HepG2 (cell line): ENCODE measurements around the gene CCDC167. TPM values are rescaled to one million over a fixed set of nuclear protein-coding genes. Genes with fewer than 3 reads are reported as not detected.

ENCODE experiments used
- ATAC-seq: fragments of 200-7000 bp; cut with Tn5 transposase; 3 replicates; pipeline ENCODE4 v1.9.1; 2020; ENCODE audit warnings: mild to moderate bottlenecking, moderate library complexity
- BruUV-seq: library from RNA; stranded (reverse); fragments of 400-500 nt; replicated peaks from 2 replicates; lab custom pipeline; 2021; lab: Mats Ljungman, UMichigan
- CTCF ChIA-PET: fragments of 300-600 bp; formaldehyde crosslinking; extraction: SDS; loops from one replicate; lab custom pipeline; 2021; ENCODE audit warnings: low total read pairs, inconsistent platforms, low intra/inter-chr PET ratio; lab: Yijun Ruan, JAX
- POLR2A ChIA-PET: fragments of 350-600 bp; sonication (Branson Sonifier 250); formaldehyde crosslinking; loops from one replicate; lab custom pipeline; 2020; ENCODE audit warnings: antibody characterized with exemption, inconsistent platforms; lab: Yijun Ruan, JAX
- DNase-seq: peaks from one replicate; pipeline ENCODE4 v3.0.0-alpha.2; 2015; ENCODE audit warnings: low spot score
- FAIRE-seq: peaks from 3 replicates; lab custom pipeline; 2011; peaks lifted over from hg19 to GRCh38; lab: Jason Lieb, UNC
- H2AFZ ChIP-seq: one replicate; pipeline ENCODE4 v1.6.1; 2011; ENCODE audit warnings: low read length, inconsistent platforms
- H3K27ac ChIP-seq: fragments of 300-600 bp; 3 replicates; pipeline ENCODE4 v1.8.0; 2011; ENCODE audit warnings: mixed run types, mild to moderate bottlenecking, mixed read lengths, low read length, inconsistent platforms; ENCODE audit not compliant: insufficient read depth; ENCODE audit errors: extremely low read length
- H3K27me3 ChIP-seq, 2 experiments: fragments of 200-600 bp in 1 of 2; 2 replicates in 1 of 2; 3 replicates in 1 of 2; pipeline versions ENCODE4 v1.6.0 to v1.8.0; 2011; ENCODE audit warnings: low read length in 2 of 2, mild to moderate bottlenecking in 2 of 2, moderate library complexity in 2 of 2, inconsistent platforms in 1 of 2; ENCODE audit not compliant: insufficient read depth in 2 of 2, control insufficient read depth in 1 of 2
- H3K36me3 ChIP-seq, 2 experiments: fragments of 200-600 bp in 1 of 2; replicated peaks in 1 of 2; 2 replicates in 1 of 2; 3 replicates in 1 of 2; pipeline versions ENCODE4 v1.5.1 to v1.8.0; 2011; ENCODE audit warnings: low read length in 2 of 2, inconsistent platforms in 1 of 2; ENCODE audit not compliant: insufficient read depth in 2 of 2, control insufficient read depth in 1 of 2
- H3K4me1 ChIP-seq: 2 replicates; pipeline ENCODE4 v1.5.1; 2012; ENCODE audit warnings: low read length, inconsistent platforms; ENCODE audit not compliant: insufficient read depth
- H3K4me2 ChIP-seq: 2 replicates; pipeline ENCODE4 v1.6.0; 2011; ENCODE audit warnings: low read depth, low read length, inconsistent platforms
- H3K4me3 ChIP-seq, 3 experiments: fragments of 200-600 bp in 1 of 3; sonication (generic), shearing (Covaris generic) in 1 of 3; replicated peaks in 1 of 3; 2 replicates each; pipeline ENCODE4 v1.5.1; 2011 to 2016; ENCODE audit warnings: low read length in 3 of 3, inconsistent platforms in 2 of 3, low read depth in 2 of 3, mild to moderate bottlenecking in 2 of 3, control low read depth in 1 of 3, mixed read lengths in 1 of 3; ENCODE audit not compliant: insufficient read depth in 1 of 3
- H3K79me2 ChIP-seq: one replicate; pipeline ENCODE4 v1.6.1; 2011; ENCODE audit warnings: low read length, inconsistent platforms; ENCODE audit not compliant: insufficient read depth
- H3K9ac ChIP-seq: 2 replicates; pipeline ENCODE4 v1.6.0; 2011; ENCODE audit warnings: mild to moderate bottlenecking, low read depth, low read length, inconsistent platforms; ENCODE audit not compliant: insufficient read depth
- H3K9me3 ChIP-seq: 2 replicates; pipeline ENCODE4 v1.5.1; 2012; ENCODE audit warnings: mild to moderate bottlenecking, low read length
- H4K20me1 ChIP-seq: 2 replicates; pipeline ENCODE4 v1.6.0; 2011; ENCODE audit warnings: inconsistent platforms, mild to moderate bottlenecking, low read length, moderate library complexity; ENCODE audit not compliant: insufficient read depth
- CBX1 ChIP-seq: IDR thresholded peaks from one replicate; pipeline ENCODE4 v1.6.1; 2016; ENCODE audit warnings: antibody characterized with exemption, low read depth
- CBX5 ChIP-seq: sonication (generic); formaldehyde crosslinking; IDR thresholded peaks from 2 replicates; pipeline ENCODE4 v1.4.0; 2020; ENCODE audit warnings: missing genetic modification reagents, borderline replicate concordance
- DRAP1 ChIP-seq: IDR thresholded peaks from 2 replicates; pipeline ENCODE4 v1.6.1; 2016; ENCODE audit warnings: missing genetic modification reagents, missing compliant biosample characterization
- GPBP1L1 ChIP-seq: sonication (generic); formaldehyde crosslinking; IDR thresholded peaks from 2 replicates; pipeline ENCODE4 v1.5.0; 2020; ENCODE audit warnings: mild to moderate bottlenecking, missing genetic modification reagents
- HES4 ChIP-seq: sonication (generic); formaldehyde crosslinking; IDR thresholded peaks from 2 replicates; pipeline ENCODE4 v1.9.0; 2021; ENCODE audit warnings: mild to moderate bottlenecking, missing genetic modification reagents, borderline replicate concordance
- HNRNPK ChIP-seq: fragments of 200-400 bp; formaldehyde crosslinking; IDR thresholded peaks from 2 replicates; pipeline ENCODE4 v1.6.1; 2018; ENCODE audit warnings: low read length, low read depth, moderate library complexity, mild to moderate bottlenecking; ENCODE audit not compliant: poor library complexity, severe bottlenecking
- HNRNPUL1 ChIP-seq: fragments of 200-400 bp; formaldehyde crosslinking; IDR thresholded peaks from 2 replicates; pipeline ENCODE4 v1.6.1; 2017; ENCODE audit warnings: low read depth, mild to moderate bottlenecking, low read length, moderate library complexity
- HOXD1 ChIP-seq: sonication (generic); formaldehyde crosslinking; IDR thresholded peaks from 2 replicates; pipeline ENCODE4 v1.5.0; 2020; ENCODE audit warnings: missing genetic modification reagents
- MBNL3 ChIP-seq: fragments of 250-450 bp; sonication (Bioruptor Pico); conservative IDR thresholded peaks from 2 replicates; pipeline ENCODE4 v1.8.0; 2022; ENCODE audit warnings: mild to moderate bottlenecking, inconsistent platforms
- NCOR1 ChIP-seq: fragments of 200-600 bp; sonication (generic); IDR thresholded peaks from 2 replicates; pipeline ENCODE4 v1.7.0; 2017; ENCODE audit warnings: antibody characterized with exemption, low read length, borderline replicate concordance
- NFE2 ChIP-seq: sonication (generic); formaldehyde crosslinking; IDR thresholded peaks from 2 replicates; pipeline ENCODE4 v1.4.0; 2020; ENCODE audit warnings: missing genetic modification reagents
- PCBP2 ChIP-seq: fragments of 200-400 bp; formaldehyde crosslinking; optimal IDR thresholded peaks from 2 replicates; pipeline ENCODE3; 2018; ENCODE audit warnings: low read length, low read depth; ENCODE audit not compliant: poor library complexity, severe bottlenecking
- PHF21A ChIP-seq: sonication (generic); formaldehyde crosslinking; IDR thresholded peaks from 2 replicates; pipeline ENCODE4 v1.5.0; 2020; ENCODE audit warnings: mild to moderate bottlenecking, missing genetic modification reagents
- ZNF251 ChIP-seq: sonication (generic); formaldehyde crosslinking; IDR thresholded peaks from 2 replicates; pipeline ENCODE4 v1.9.0; 2021; ENCODE audit warnings: mild to moderate bottlenecking, missing genetic modification reagents
- ZNF382 ChIP-seq: sonication (generic); formaldehyde crosslinking; IDR thresholded peaks from 2 replicates; pipeline ENCODE4 v1.5.0; 2020; ENCODE audit warnings: missing genetic modification reagents, mild to moderate bottlenecking, borderline replicate concordance
- ZNF484 ChIP-seq: sonication (generic); formaldehyde crosslinking; IDR thresholded peaks from 2 replicates; pipeline ENCODE4 v1.5.1; 2020; ENCODE audit warnings: mild to moderate bottlenecking, low read depth, missing genetic modification reagents, borderline replicate concordance
- WGBS: methylation state at CpG from one replicate; pipeline ENCODE4 v1.1.6; 2017; ENCODE audit warnings: low lambda C conversion rate; 5-methylcytosine and 5-hydroxymethylcytosine counted together
- in situ Hi-C: cut with HindIII; loops from 2 replicates; pipeline ENCODE4 v1.10.0; 2017; ENCODE audit warnings: low pct_unique_long_range_greater_than_20kb; ENCODE audit not compliant: extremely low pct_ligation_motif_present
- intact Hi-C: fragments of 100-400 bp; cut with micrococcal nuclease; formaldehyde crosslinking; loops from one replicate; pipeline ENCODE4 v1.10.0; 2022; ENCODE audit not compliant: unreplicated experiment
- polyA plus RNA-seq, 8 experiments: library from polyadenylated mRNA; depleted of rRNA in 3 of 8; stranded (reverse) in 7 of 8; unstranded in 1 of 8; fragments of >200 nt; fragmentation: Illumina TruSeq in 4 of 8; extraction: Trizol in 4 of 8; gene quantifications; 2 replicates each; pipeline versions ENCODE4 v1.2.1 to v1.2.3, GENCODE V29; 2011 to 2016; ENCODE audit warnings: low read depth in 4 of 8, missing spikeins in 1 of 8, mixed read lengths in 1 of 8; ENCODE audit not compliant: insufficient read depth in 1 of 8
- total RNA-seq, 5 experiments: library from RNA; depleted of rRNA; stranded (reverse); fragments of >200 nt; fragmentation: Illumina TruSeq; extraction: Trizol; gene quantifications; 2 replicates each; pipeline ENCODE4 v1.2.3, GENCODE V29; 2016; ENCODE audit warnings: low read depth in 1 of 5
- TF ChIP-seq, protein P1 (sequence below): sonication (generic); formaldehyde crosslinking; IDR thresholded peaks from 2 replicates; pipeline ENCODE4 v1.9.0; 2021; ENCODE audit warnings: missing genetic modification reagents, borderline replicate concordance

Gene CCDC167
- total and polyA plus RNA-seq, 2 of the 13 experiments (the other 11 are each of a cell fraction or from before 2014, with no cell fraction given): 48.4 to 66.8 TPM

GRCh38 chr6:37543361-37543760 is 43.7 kb upstream of the CCDC167 start:
- H3K4me3 ChIP-seq: no peak overlapping the region
- POLR2A ChIA-PET: no interaction called here
- H3K4me1 ChIP-seq: no peaks in the 10 kb centered on the region
- H3K79me2 ChIP-seq: no peaks in the 10 kb centered on the region
- H3K9ac ChIP-seq: no peak overlapping the region
- DNase-seq (no peak), FAIRE-seq (no peak), ATAC-seq (no peak)
- no peaks in the 10 kb centered on the region for H3K9me3 ChIP-seq
- no peak overlapping the region for H3K27ac ChIP-seq
- in situ Hi-C loops (no loop called here), intact Hi-C loops (no loop called here)
- BruUV-seq: no TSS peak
- no peak overlapping the region for H3K4me2 ChIP-seq
- CTCF ChIA-PET: interaction anchor here (1.2 kb wide), 1 partner anchor 59 kb away, joined by 3 read pairs; no protein-coding TSS in a partner anchor
- no peaks in the 10 kb centered on the region for H3K36me3 ChIP-seq
- H2AFZ ChIP-seq: no peak overlapping the region
- H3K27me3 ChIP-seq: peaks cover 1 to 53% of the 10 kb centered on the region in 2 experiments; a peak in 3 of 5 replicates
- TF ChIP-seq HOXD1 (CRISPR knock-in tag) (no peak), HES4 (CRISPR knock-in tag) (no peak), PCBP2 (no peak), GPBP1L1 (CRISPR knock-in tag) (no peak), CBX1 (no peak), HNRNPUL1 (no peak), PHF21A (CRISPR knock-in tag) (no peak), ZNF251 (CRISPR knock-in tag) (no peak), NFE2 (CRISPR knock-in tag) (no peak), MBNL3 (CRISPR knock-in tag) (no peak), CBX5 (CRISPR knock-in tag) (no peak), HNRNPK (no peak), NCOR1 (no peak), ZNF382 (CRISPR knock-in tag) (no peak), ZNF484 (CRISPR knock-in tag) (no peak), DRAP1 (CRISPR knock-in tag) (no peak)
- TF ChIP-seq, protein P1, sequence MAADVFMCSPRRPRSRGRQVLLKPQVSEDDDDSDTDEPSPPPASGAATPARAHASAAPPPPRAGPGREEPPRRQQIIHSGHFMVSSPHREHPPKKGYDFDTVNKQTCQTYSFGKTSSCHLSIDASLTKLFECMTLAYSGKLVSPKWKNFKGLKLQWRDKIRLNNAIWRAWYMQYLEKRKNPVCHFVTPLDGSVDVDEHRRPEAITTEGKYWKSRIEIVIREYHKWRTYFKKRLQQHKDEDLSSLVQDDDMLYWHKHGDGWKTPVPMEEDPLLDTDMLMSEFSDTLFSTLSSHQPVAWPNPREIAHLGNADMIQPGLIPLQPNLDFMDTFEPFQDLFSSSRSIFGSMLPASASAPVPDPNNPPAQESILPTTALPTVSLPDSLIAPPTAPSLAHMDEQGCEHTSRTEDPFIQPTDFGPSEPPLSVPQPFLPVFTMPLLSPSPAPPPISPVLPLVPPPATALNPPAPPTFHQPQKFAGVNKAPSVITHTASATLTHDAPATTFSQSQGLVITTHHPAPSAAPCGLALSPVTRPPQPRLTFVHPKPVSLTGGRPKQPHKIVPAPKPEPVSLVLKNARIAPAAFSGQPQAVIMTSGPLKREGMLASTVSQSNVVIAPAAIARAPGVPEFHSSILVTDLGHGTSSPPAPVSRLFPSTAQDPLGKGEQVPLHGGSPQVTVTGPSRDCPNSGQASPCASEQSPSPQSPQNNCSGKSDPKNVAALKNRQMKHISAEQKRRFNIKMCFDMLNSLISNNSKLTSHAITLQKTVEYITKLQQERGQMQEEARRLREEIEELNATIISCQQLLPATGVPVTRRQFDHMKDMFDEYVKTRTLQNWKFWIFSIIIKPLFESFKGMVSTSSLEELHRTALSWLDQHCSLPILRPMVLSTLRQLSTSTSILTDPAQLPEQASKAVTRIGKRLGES (CRISPR knock-in tag): no peak
- WGBS: 68% methylated on average over 4 of the region's 4 CpGs
- H4K20me1 ChIP-seq: no peaks in the 10 kb centered on the region
